ENCODE measurements around the gene PADI1. TPM values are rescaled to one million over a fixed set of nuclear protein-coding genes. Genes with fewer than 3 reads are reported as not detected.

PADI1 gene
- total and polyA plus RNA-seq, 2 of the 8 experiments (the other 6 are each of a cell fraction or from before 2014, with no cell fraction given), result 0.20 to 0.30 TPM

DNA sequence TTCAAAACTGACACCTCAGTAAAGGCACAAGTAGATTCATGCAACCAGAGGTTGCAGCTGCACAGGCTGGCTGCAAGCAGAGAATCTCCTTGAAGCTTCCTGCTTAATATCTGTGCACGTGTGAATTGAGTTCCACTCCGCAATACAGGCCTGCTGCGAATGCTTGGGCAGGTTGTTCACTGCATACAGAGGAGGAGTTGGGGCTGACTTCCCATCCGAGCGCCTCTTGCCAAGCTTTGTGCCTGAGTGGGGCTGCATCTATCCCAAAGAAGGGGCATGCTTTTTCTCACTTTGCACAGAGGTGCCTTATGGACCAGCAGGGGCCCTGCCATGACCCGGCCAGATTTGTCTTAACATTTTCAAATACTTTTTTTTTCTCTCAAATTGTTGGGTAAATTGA, 17.9 kb upstream of the PADI1 start (continued):
- TF ChIP-seq, protein P1, sequence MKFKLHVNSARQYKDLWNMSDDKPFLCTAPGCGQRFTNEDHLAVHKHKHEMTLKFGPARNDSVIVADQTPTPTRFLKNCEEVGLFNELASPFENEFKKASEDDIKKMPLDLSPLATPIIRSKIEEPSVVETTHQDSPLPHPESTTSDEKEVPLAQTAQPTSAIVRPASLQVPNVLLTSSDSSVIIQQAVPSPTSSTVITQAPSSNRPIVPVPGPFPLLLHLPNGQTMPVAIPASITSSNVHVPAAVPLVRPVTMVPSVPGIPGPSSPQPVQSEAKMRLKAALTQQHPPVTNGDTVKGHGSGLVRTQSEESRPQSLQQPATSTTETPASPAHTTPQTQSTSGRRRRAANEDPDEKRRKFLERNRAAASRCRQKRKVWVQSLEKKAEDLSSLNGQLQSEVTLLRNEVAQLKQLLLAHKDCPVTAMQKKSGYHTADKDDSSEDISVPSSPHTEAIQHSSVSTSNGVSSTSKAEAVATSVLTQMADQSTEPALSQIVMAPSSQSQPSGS (IDR thresholded peaks at IDR 0.05; ENCODE audit: low read length), result no peak
- TF ChIP-seq TAF7 (optimal IDR thresholded peaks at IDR 0.05; ENCODE audit: borderline replicate concordance, low read depth, low read length) (no peak), NANOG (IDR thresholded peaks at IDR 0.05; ENCODE audit: insufficient read depth, low read depth, low read length, poor library complexity, severe bottlenecking) (no peak), SIN3A (conservative IDR thresholded peaks at IDR 0.05 in 1 of 2, IDR thresholded peaks at IDR 0.05 in 1 of 2; ENCODE audit: low read depth in 1 of 2, low read length in 2 of 2) (no peak), EP300 (IDR thresholded peaks at IDR 0.05; ENCODE audit: borderline replicate concordance in 1 of 2, low read depth in 2 of 2, low read length in 2 of 2) (no peak), RFX5 (IDR thresholded peaks at IDR 0.05; ENCODE audit: borderline replicate concordance, low read depth, low read length) (no peak), POLR2A (IDR thresholded peaks at IDR 0.05; ENCODE audit: control extremely low read depth in 1 of 2, low read depth in 2 of 2, low read length in 2 of 2) (no peak)
